Activated T-cell treated with anti-CD3 and anti-CD28 coated beads, Interleukin-2, amount 50 U/mL, for 72 hours (primary cell): ENCODE results near the gene DNAH12. TPM values are rescaled to one million over a fixed set of nuclear protein-coding genes. Genes with fewer than 3 reads are reported as not detected.
"Not testable (repeated sequence)": the region's sequence is repeated elsewhere in the genome, so short reads cannot be mapped to it uniquely, and the experiment has no call there.

Experiments
- ATAC-seq, 2 donors: fragments of 150-1000 bp; cut with Tn5 transposase; replicated peaks in 1 of 2; 2 replicates each; pipeline ENCODE4 v1.10.0; 2021; ENCODE audit warnings: moderate library complexity in 2 of 2, mild to moderate bottlenecking in 1 of 2
- DNase-seq, 2 donors: peaks; one replicate each; pipeline ENCODE4 v3.0.0; 2021 to 2022; ENCODE audit warnings: mixed read lengths in 1 of 2
- H3K27ac Mint-ChIP-seq: one replicate; pipeline ENCODE4 v1.8.0; 2022; ENCODE audit warnings: mild to moderate bottlenecking, moderate library complexity, mixed read lengths
- H3K27me3 Mint-ChIP-seq: one replicate; pipeline ENCODE4 v1.8.0; 2022; ENCODE audit warnings: low read depth, mixed read lengths
- H3K36me3 Mint-ChIP-seq, 2 donors: one replicate each; pipeline ENCODE4 v1.8.0; 2022; ENCODE audit warnings: mixed read lengths in 2 of 2, mild to moderate bottlenecking in 1 of 2; ENCODE audit not compliant: insufficient read depth in 2 of 2
- H3K4me1 Mint-ChIP-seq: one replicate; pipeline ENCODE4 v1.8.0; 2022; ENCODE audit warnings: low read depth, mixed read lengths
- H3K4me3 Mint-ChIP-seq, 2 donors: one replicate each; pipeline ENCODE4 v1.8.0; 2022; ENCODE audit warnings: mild to moderate bottlenecking in 2 of 2, mixed read lengths in 2 of 2, moderate library complexity in 2 of 2
- H3K9me3 Mint-ChIP-seq, 2 donors: one replicate each; pipeline ENCODE4 v1.8.0; 2022; ENCODE audit warnings: mixed read lengths in 2 of 2
- total RNA-seq, 2 donors: library from RNA; stranded (reverse); gene quantifications; one replicate each; pipeline ENCODE4 v1.2.3, GENCODE V29; 2022

DNAH12 gene
- total RNA-seq, 2 donors from 2014 or later = 0.21 to 0.26 TPM

DNA sequence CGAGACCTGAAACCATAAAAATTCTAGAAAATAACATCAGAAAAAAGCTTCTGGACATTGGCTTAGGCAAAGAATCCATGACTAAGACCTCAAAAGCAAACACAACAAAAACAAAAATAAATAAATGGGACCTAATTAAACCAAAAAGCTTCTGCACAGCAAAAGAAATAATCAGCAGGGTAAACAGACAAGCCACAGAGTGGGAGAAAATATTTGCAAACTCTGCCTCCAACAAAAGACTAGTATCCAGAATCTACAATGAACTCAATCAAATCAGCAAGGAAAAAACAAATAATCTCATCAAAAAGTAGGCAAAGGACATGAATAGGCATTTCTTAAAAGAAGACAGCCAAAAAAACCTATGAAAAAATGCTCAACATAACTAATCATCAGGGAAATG, 59.6 kb downstream of the DNAH12 start:
- Mint-ChIP-seq H3K4me1 (no peaks in the 10 kb centered on the region), H3K36me3 (no peaks in the 10 kb centered on the region), H3K27me3 (no peaks in the 10 kb centered on the region), H3K27ac (no peak overlapping the region), H3K9me3 (peaks cover 0 to 3% of the 10 kb centered on the region in 2 donors), H3K4me3 (no peak overlapping the region)
- ATAC-seq (no peak), DNase-seq (no peak)

DNA sequence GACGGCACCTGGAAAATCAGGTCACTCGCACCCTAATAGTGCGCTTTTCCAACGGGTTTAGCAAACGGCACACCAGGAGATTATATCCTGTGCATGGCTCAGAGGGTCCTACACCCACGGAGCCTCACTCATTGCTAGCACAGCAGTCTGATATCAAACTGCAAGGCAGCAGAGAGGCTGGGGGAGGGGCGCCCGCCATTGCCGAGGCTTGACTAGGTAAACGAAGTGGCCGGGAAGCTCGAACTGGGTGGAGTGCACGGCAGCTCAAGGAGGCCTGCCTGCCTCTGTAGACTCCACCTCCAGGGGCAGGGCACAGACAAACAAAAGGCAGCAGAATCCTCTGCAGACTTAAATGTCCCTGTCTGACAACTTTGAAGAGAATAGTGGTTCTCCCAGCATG, 67.0 kb downstream of the DNAH12 start:
- not testable (repeated sequence) for H3K36me3 Mint-ChIP-seq, H3K27ac Mint-ChIP-seq, H3K4me3 Mint-ChIP-seq, ATAC-seq, DNase-seq, H3K4me1 Mint-ChIP-seq, H3K27me3 Mint-ChIP-seq, H3K9me3 Mint-ChIP-seq

DNA sequence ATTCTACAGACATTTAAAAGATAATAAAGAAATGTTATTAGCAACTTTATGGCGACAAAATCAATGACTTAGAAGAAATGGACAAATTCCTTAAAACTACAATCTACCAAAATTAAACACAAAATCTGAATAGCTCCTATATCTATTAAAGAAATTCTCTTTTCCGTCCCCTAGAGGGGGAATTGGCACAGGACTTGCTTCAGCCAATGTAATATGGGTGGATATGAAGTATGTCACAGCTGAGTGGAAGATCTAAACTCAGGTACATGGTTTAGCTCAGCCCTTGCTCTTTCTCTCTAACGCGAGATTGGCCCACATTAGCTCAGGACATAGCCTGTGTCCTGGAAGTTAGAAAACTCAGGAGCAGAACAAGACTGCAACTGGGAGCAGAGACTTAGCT, 79.3 kb downstream of the DNAH12 start:
- Mint-ChIP-seq H3K27ac (no peak overlapping the region), H3K27me3 (no peaks in the 10 kb centered on the region), H3K4me3 (no peak overlapping the region), H3K9me3 (no peaks in the 10 kb centered on the region), H3K4me1 (peaks cover 5% of the 10 kb centered on the region), H3K36me3 (no peaks in the 10 kb centered on the region)
- ATAC-seq = no peak
- DNase-seq = no peak

DNA sequence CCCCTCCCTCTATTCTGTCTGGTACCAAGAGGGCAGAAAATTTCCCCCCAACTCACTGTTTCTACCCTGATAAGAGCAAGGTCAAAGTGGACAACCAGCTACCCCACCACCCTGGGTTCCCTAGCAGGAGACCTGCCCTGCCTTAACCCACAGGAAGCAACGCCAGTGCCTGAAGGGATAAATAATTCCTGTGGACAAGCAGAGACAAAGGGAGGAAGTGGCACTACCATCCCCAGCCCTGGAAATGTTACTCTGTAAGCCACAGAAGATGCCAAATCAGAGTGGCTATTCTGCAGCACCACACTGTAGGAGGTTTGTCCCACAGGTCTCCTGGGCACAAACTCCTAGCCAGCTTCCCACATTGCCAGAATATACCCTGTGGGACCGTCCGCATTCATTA, 80.1 kb downstream of the DNAH12 start:
- no peak overlapping the region for H3K27ac Mint-ChIP-seq
- peaks cover 5% of the 10 kb centered on the region for H3K4me1 Mint-ChIP-seq
- no peak overlapping the region for H3K4me3 Mint-ChIP-seq
- no peak for ATAC-seq
- no peak for DNase-seq
- H3K9me3 Mint-ChIP-seq = no peaks in the 10 kb centered on the region
- no peaks in the 10 kb centered on the region for H3K27me3 Mint-ChIP-seq
- H3K36me3 Mint-ChIP-seq = no peaks in the 10 kb centered on the region

DNA sequence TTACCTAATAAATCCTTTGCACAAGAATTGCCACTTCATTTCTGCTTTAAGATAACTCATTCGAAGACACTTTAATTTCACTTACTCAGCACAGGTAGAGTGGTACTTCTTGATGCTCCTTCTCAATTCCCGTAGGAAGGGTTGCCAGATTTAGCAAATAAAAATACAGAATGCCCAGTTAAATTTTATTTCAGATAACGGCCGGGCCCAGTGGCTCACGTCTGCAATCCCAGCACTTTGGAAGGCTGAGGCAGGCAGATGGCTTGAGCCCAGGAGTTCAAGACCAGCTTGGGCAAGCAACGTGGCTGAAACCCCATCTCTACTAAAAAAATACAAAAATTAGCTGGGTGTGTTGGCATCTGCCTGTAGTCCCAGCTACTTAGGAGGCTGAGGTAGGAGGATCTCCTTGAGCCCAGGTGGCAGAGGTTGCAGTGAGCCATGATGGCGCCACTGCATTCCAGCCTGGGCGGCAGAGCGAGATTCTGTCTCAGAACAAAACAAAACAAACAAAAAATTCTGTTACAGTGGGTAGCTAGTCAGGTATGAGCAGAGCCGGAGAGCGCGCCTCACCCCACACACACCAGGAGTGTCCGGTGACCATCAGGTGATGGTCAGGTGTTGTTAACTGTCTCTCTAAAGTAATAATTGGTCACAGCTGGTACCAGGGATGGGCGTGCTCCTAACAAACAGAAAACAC, 92.8 kb downstream of the DNAH12 start:
- Mint-ChIP-seq H3K27ac (no peak overlapping the region), H3K9me3 (no peaks in the 10 kb centered on the region), H3K4me3 (no peak overlapping the region), H3K36me3 (no peaks in the 10 kb centered on the region), H3K27me3 (peaks cover 14% of the 10 kb centered on the region), H3K4me1 (no peaks in the 10 kb centered on the region)
- ATAC-seq (no peak), DNase-seq (no peak)

DNA sequence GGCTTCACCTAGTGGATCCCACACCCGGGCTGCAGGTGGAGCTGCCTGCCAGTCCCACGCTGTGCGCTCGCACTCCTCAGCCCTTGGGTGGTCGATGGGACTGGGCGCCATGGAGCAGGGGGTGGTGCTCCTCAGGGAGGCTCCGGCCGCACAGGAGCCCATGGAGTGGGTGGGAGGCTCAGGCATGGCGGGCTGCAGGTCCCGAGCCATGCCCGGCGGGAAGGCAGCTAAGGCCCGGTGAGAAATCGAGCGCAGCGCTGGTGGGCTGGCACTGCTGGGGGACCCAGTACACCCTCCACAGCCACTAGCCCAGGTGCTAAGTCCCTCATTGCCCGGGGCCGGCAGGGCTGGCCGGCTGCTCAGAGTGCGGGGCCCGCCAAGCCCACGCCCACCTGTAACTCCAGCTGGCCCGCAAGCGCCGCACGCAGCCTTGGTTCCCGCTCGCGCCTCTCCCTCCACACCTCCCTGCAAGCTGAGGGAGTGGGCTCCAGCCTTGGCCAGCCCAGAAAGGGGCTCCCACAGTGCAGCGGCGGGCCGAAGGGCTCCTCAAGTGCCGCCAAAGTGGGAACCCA, 94.8 kb downstream of the DNAH12 start:
- DNase-seq, H3K4me1 Mint-ChIP-seq, H3K4me3 Mint-ChIP-seq, H3K27ac Mint-ChIP-seq, H3K9me3 Mint-ChIP-seq, ATAC-seq, H3K36me3 Mint-ChIP-seq: not testable (repeated sequence)
- peaks cover 14% of the 10 kb centered on the region for H3K27me3 Mint-ChIP-seq

DNA sequence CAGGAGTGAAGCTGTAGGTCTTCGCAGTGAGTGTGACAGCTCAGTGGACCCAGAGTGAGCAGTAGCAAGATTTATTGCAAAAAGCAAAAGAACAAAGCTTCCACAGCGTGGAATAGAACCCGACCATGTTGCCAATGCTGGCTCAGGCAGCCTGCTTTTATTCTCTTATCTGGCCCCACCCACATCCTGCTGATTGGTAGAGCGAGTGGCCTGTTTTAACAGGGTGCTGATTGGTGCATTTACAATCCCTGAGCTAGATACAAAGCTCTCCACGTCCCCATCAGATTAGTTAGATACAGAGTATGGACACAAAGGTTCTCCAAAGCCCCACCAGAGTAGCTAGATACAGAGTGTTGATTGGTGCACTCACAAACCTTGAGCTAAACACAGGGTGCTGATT, 95.7 kb downstream of the DNAH12 start:
- H3K27me3 Mint-ChIP-seq = peaks cover 14% of the 10 kb centered on the region
- not testable (repeated sequence) for H3K9me3 Mint-ChIP-seq, H3K27ac Mint-ChIP-seq, H3K4me3 Mint-ChIP-seq, H3K36me3 Mint-ChIP-seq, ATAC-seq, DNase-seq, H3K4me1 Mint-ChIP-seq

DNA sequence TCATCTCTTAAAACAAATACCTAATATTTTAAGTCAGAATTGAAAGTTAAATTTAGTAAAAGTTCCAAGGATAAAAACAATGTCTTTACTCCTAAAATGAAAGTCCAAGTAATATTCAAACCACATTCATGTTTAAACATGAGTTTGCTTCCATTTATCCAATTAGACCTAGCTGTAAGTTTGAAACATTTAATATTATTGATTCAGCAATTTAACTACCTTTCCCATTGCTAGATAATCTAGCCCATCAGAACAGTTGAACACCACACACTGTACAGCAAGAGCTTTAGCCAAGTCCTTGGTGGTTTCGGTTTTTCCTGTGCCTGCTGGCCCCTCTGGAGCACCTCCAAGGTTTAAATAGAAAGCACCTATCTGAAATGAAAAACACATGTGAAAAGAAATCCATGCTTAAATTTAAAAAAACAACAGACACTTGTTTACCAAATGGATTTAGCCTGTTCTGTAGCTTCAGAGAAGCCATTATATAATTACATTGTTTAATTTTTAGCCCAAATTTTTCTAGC, 97.8 kb downstream of the DNAH12 start:
- H3K4me1 Mint-ChIP-seq = no peaks in the 10 kb centered on the region
- no peak overlapping the region for H3K27ac Mint-ChIP-seq
- DNase-seq = no peak
- ATAC-seq = no peak
- peaks cover 13% of the 10 kb centered on the region for H3K27me3 Mint-ChIP-seq
- H3K4me3 Mint-ChIP-seq = no peak overlapping the region
- H3K9me3 Mint-ChIP-seq = no peaks in the 10 kb centered on the region
- H3K36me3 Mint-ChIP-seq = no peaks in the 10 kb centered on the region

DNA sequence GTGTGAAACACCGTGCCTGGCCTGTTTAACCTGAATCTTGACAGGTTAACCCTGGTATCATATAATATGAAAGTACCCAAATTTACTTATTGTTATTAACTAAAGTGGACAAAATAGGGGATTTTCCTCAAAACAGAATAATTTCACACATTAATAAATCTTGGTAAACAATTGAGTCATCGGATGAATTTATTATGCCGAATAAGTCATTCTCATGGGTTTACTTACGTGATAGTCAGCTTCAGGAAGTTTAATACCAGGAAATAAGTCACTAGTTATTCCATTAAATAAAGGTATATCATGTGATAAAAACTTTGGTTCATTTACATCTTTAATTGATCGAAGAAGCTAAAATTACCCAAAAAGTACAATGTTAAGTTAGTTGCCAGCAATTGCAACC, 99.7 kb downstream of the DNAH12 start:
- Mint-ChIP-seq H3K36me3 (peaks cover 0 to 3% of the 10 kb centered on the region in 2 donors), H3K4me1 (no peaks in the 10 kb centered on the region), H3K9me3 (peaks cover 0 to 5% of the 10 kb centered on the region in 2 donors), H3K27ac (no peak overlapping the region), H3K27me3 (peaks cover 16% of the 10 kb centered on the region), H3K4me3 (no peak overlapping the region)
- ATAC-seq (no peak), DNase-seq (no peak)

DNA sequence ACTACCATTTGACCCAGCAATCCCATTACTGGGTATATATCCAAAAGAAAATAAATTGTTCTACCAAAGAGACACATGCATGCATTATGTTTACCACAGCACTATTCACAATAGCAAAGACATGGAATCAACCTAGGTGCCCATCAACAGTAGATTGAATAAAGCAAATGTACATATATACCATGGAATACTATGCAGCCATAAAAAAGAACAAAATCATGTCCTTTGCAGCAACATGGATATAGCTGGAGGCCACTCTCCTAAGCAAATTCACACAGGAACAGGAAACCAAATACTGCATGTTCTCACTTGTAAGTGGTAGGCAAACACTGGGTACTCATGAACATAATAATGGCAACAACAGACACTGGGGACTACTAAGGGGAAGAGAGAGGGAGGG, 104.0 kb downstream of the DNAH12 start:
- H3K4me3 Mint-ChIP-seq, H3K36me3 Mint-ChIP-seq, H3K27ac Mint-ChIP-seq, H3K9me3 Mint-ChIP-seq, H3K4me1 Mint-ChIP-seq, ATAC-seq, DNase-seq: not testable (repeated sequence)
- peaks cover 23% of the 10 kb centered on the region for H3K27me3 Mint-ChIP-seq

DNA sequence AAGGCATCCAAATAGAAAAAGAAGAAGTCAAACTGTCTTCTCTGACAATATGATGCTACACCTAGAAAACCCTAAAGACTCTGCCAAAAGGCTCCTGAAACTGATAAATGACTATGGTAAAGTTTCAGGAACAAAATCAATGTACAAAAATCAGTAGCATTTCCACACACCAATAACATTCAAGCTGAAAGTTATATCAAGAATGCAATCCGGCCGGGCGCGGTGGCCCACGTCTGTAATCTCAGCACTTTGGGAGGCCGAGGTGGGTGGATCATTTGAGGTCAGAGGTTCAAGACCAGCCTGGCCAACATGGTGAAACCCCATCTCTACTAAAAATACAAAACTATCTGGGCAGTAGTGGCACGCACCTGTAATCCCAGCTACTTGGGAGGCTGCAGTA, 105.7 kb downstream of the DNAH12 start:
- ATAC-seq = peak; percentile 49 to 72
- peaks cover 23% of the 10 kb centered on the region for H3K27me3 Mint-ChIP-seq
- peak; percentile 6 to 45 for DNase-seq
- not testable (repeated sequence) for H3K4me3 Mint-ChIP-seq, H3K27ac Mint-ChIP-seq, H3K9me3 Mint-ChIP-seq, H3K36me3 Mint-ChIP-seq, H3K4me1 Mint-ChIP-seq

DNA sequence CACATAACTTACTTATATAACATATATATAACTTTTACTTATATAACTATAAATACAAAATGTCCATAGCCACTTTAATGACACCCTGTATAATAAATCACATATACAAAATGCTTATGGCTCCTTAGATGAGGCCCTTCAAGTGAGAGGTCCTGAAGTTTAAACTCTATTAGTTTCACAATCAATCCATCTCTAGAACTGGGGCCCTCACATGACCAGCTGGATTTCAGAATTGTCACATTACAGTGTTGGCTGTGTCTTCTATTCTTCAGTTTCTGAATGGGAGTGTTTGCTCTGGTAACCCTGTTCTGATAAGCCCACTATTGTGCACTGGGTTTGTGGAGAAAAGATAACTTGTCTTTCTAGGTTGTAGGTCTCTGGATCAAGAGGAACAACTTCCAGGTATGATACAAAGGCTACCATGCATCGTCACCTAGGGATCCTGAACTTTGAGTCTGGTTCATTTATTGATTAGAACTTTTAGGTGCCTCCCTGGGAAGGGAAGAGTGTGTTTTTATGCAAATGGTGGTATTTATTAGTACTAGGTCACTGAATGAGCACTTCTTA, 107.9 kb downstream of the DNAH12 start:
- H3K4me1 Mint-ChIP-seq = no peaks in the 10 kb centered on the region
- H3K27ac Mint-ChIP-seq = no peak overlapping the region
- H3K9me3 Mint-ChIP-seq = peaks cover 0 to 5% of the 10 kb centered on the region in 2 donors
- peaks cover 22% of the 10 kb centered on the region for H3K27me3 Mint-ChIP-seq
- DNase-seq (no peak), ATAC-seq (no peak)
- H3K36me3 Mint-ChIP-seq = peaks cover 0 to 4% of the 10 kb centered on the region in 2 donors
- H3K4me3 Mint-ChIP-seq = no peak overlapping the region

DNA sequence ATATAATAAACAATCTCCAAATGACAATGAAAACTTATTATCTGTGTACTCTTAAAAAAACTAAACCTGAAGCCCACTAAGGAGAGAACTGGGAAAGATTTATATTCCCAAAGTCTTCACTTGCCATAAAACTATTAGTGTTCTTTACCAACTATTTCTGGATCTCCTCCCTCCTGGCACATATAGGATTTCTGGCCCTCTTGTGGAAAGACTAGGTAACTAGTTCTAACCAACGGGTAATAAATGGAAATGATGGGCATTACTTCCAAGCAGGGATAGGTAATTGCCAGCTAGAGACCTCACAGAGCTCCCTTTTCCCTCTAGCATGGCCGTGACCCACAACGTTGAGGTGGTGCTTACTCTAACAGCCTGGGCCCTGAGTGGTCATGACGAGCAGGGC, 110.1 kb downstream of the DNAH12 start:
- Mint-ChIP-seq H3K4me3 (no peak overlapping the region), H3K27me3 (peaks cover 13% of the 10 kb centered on the region), H3K36me3 (no peaks in the 10 kb centered on the region), H3K9me3 (no peaks in the 10 kb centered on the region), H3K27ac (no peak overlapping the region), H3K4me1 (no peaks in the 10 kb centered on the region)
- DNase-seq (no peak), ATAC-seq (no peak)
